B cell (primary cell): Measurements from ENCODE around the gene BICRAL. TPM values are rescaled to one million over a fixed set of nuclear protein-coding genes. Genes with fewer than 3 reads are reported as not detected.

Source experiments
- ATAC-seq: fragments of 200-7000 bp; cut with Tn5 transposase; one replicate; pipeline ENCODE4 v1.10.0; 2021; ENCODE audit warnings: low read depth, mild to moderate bottlenecking, moderate number of reproducible peaks, moderate library complexity
- CTCF ChIA-PET: fragments of 350-600 bp; sonication (Branson Sonifier 250); formaldehyde crosslinking; loops from one replicate; lab custom pipeline; 2021; ENCODE audit warnings: antibody characterized with exemption, inconsistent platforms; lab: Charles Lee
- POLR2A ChIA-PET: fragments of 350-600 bp; sonication (Branson Sonifier 250); formaldehyde crosslinking; loops from one replicate; lab custom pipeline; 2021; ENCODE audit warnings: antibody characterized with exemption; lab: Charles Lee
- DNase-seq: peaks from one replicate; pipeline ENCODE4 v3.0.0; 2013
- H2AFZ ChIP-seq: 2 replicates; pipeline ENCODE4 v1.6.1; 2012; ENCODE audit warnings: mild to moderate bottlenecking, low read depth, low read length; ENCODE audit not compliant: insufficient read depth, poor library complexity, severe bottlenecking
- H3K27ac ChIP-seq, 2 donors: 1 replicate in 1 of 2; 2 replicates in 1 of 2; pipeline ENCODE4 v1.5.1; 2012 to 2013; ENCODE audit warnings: low read length in 2 of 2, mild to moderate bottlenecking in 2 of 2, moderate library complexity in 1 of 2
- H3K27me3 ChIP-seq, 4 experiments: fragments of 200-600 bp in 1 of 4; sonication (generic) in 1 of 4; replicated peaks in 1 of 4; 1 replicate in 2 of 4; 2 replicates in 2 of 4; pipeline versions ENCODE4 v1.6.1 to v1.7.0; 2013 to 2016; ENCODE audit warnings: low read length in 3 of 4, mild to moderate bottlenecking in 2 of 4, mixed read lengths in 1 of 4, moderate library complexity in 1 of 4; ENCODE audit not compliant: insufficient read depth in 4 of 4, control insufficient read depth in 3 of 4; ENCODE audit errors: control extremely low read depth in 1 of 4
- H3K36me3 ChIP-seq, 2 experiments: replicated peaks in 1 of 2; 1 replicate in 1 of 2; 2 replicates in 1 of 2; pipeline versions ENCODE4 v1.6.1 to v1.7.1; 2013; ENCODE audit warnings: low read length in 1 of 2; ENCODE audit not compliant: insufficient read depth in 2 of 2, control insufficient read depth in 1 of 2; ENCODE audit errors: control extremely low read depth in 1 of 2, extremely low read depth in 1 of 2
- H3K4me1 ChIP-seq, 2 donors: fragments of 200-600 bp in 1 of 2; sonication (generic) in 1 of 2; 1 replicate in 1 of 2; 2 replicates in 1 of 2; pipeline versions ENCODE4 v1.5.1 to v1.6.1; 2013 to 2017; ENCODE audit warnings: low read length in 2 of 2; ENCODE audit not compliant: control insufficient read depth in 2 of 2, insufficient read depth in 2 of 2
- H3K4me2 ChIP-seq: replicated peaks from 2 replicates; pipeline ENCODE3; 2012; ENCODE audit warnings: mild to moderate bottlenecking, low read depth, low read length; ENCODE audit not compliant: poor library complexity, severe bottlenecking
- H3K4me3 ChIP-seq, 5 experiments: fragments of 200-600 bp in 1 of 5; sonication (generic) in 1 of 5; 1 replicate in 3 of 5; 2 replicates in 2 of 5; pipeline versions ENCODE4 v1.5.1 to v1.7.0; 2011 to 2016; ENCODE audit warnings: low read length in 4 of 5, mild to moderate bottlenecking in 4 of 5, low read depth in 2 of 5, control low read depth in 1 of 5, moderate library complexity in 1 of 5; ENCODE audit not compliant: insufficient read depth in 1 of 5; ENCODE audit errors: control extremely low read depth in 1 of 5, extremely low read depth in 1 of 5
- H3K79me2 ChIP-seq: fragments of 200-600 bp; sonication (generic); one replicate; pipeline ENCODE4 v1.6.0; 2016; ENCODE audit warnings: low read length; ENCODE audit not compliant: control insufficient read depth, insufficient read depth
- H3K9ac ChIP-seq: fragments of 200-600 bp; sonication (generic); 2 replicates; pipeline ENCODE4 v1.6.1; 2017; ENCODE audit warnings: mild to moderate bottlenecking, low read length, moderate library complexity
- H3K9me3 ChIP-seq, 3 donors: one replicate each; pipeline versions ENCODE4 v1.6.1 to v1.7.1; 2013; ENCODE audit warnings: low read length in 2 of 3; ENCODE audit not compliant: control insufficient read depth in 2 of 3, insufficient read depth in 1 of 3; ENCODE audit errors: control extremely low read depth in 1 of 3
- H4K20me1 ChIP-seq: 2 replicates; pipeline ENCODE4 v1.6.0; 2012; ENCODE audit warnings: mild to moderate bottlenecking, low read length; ENCODE audit not compliant: insufficient read depth, control insufficient read depth, poor library complexity, severe bottlenecking
- H3K27ac Mint-ChIP-seq: one replicate; pipeline ENCODE4 v1.8.0; 2021; ENCODE audit warnings: mixed read lengths
- H3K27me3 Mint-ChIP-seq: one replicate; pipeline ENCODE4 v1.8.0; 2021; ENCODE audit warnings: mixed read lengths
- H3K4me1 Mint-ChIP-seq: one replicate; pipeline ENCODE4 v1.8.0; 2021; ENCODE audit warnings: mixed read lengths
- H3K4me3 Mint-ChIP-seq: one replicate; pipeline ENCODE4 v1.8.0; 2021; ENCODE audit warnings: mixed read lengths
- H3K9me3 Mint-ChIP-seq: one replicate; pipeline ENCODE4 v1.8.0; 2022; ENCODE audit warnings: mixed read lengths; ENCODE audit not compliant: insufficient read depth
- EZH2 ChIP-seq: IDR thresholded peaks from 2 replicates; pipeline ENCODE4 v1.6.1; 2012; ENCODE audit warnings: borderline replicate concordance, low read depth, mild to moderate bottlenecking, moderate library complexity, low read length; ENCODE audit not compliant: insufficient read depth, poor library complexity, severe bottlenecking
- WGBS: methylation state at CpG from one replicate; pipeline ENCODE4 v1.1.5; 2013; ENCODE audit warnings: missing lambda C conversion rate; ENCODE audit not compliant: insufficient coverage; 5-methylcytosine and 5-hydroxymethylcytosine counted together
- intact Hi-C: fragments of 100-400 bp; cut with micrococcal nuclease; formaldehyde crosslinking; loops from one replicate; pipeline ENCODE4 v1.10.0; 2022
- polyA plus RNA-seq: library from polyadenylated mRNA; depleted of rRNA; stranded (reverse); fragments of >200 nt; gene quantifications from 2 replicates; pipeline ENCODE4 v1.2.3, GENCODE V29; 2012
- total RNA-seq, 2 donors: library from RNA; stranded (reverse); fragments of 120-200 nt in 1 of 2; gene quantifications; 1 replicate in 1 of 2; 2 replicates in 1 of 2; pipeline versions ENCODE4 v1.2.3 to v1.2.4, GENCODE V29; 2013 to 2022
- TF ChIP-seq, protein P1 (sequence below): fragments of 200-600 bp; IDR thresholded peaks from one replicate; pipeline ENCODE4 v1.8.0; 2022; ENCODE audit warnings: antibody characterized with exemption, mild to moderate bottlenecking

BICRAL gene
- total and polyA plus RNA-seq, 2 donors (not counting 1 experiment from before 2014, with no cell fraction given): 17.5 to 34.1 TPM

DNA sequence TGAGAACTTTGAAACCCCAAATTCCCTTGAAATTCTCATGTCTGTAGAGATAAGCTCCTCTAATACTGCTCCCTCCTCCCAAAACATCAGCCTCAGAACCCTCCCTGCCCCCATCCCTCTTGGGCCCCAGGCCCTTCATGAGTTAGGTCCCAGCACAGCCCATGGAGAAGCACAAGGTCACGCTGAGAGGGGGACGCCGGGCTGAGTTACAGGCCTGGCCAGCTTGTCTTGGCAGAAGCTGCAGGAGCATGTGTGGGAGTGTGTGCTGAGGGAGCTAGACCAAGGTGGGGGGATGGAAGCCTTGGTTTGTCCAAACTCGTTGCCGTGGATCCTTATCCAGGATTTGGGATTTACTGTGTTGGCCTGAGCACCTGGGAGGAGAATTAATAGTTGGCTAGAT lies 125.5 kb downstream of the BICRAL start:
- POLR2A ChIA-PET: no interaction called here
- CTCF ChIA-PET: interaction anchor here (0.5 to 1.5 kb wide), 3 partner anchors 8 to 377 kb away, joined by 3 to 6 read pairs (median 3); no protein-coding TSS in a partner anchor
- Mint-ChIP-seq H3K27me3 (peaks cover 4% of the 10 kb centered on the region), H3K9me3 (no peaks in the 10 kb centered on the region), H3K27ac (no peak overlapping the region), H3K4me1 (peaks cover 7% of the 10 kb centered on the region), H3K4me3 (no peak overlapping the region)
- ATAC-seq (no peak), DNase-seq (no peak)
- H3K79me2 ChIP-seq: no peaks in the 10 kb centered on the region
- 94% methylated on average over 5 of the region's 5 CpGs for WGBS
- no peak for TF ChIP-seq EZH2
- TF ChIP-seq, protein P1, sequence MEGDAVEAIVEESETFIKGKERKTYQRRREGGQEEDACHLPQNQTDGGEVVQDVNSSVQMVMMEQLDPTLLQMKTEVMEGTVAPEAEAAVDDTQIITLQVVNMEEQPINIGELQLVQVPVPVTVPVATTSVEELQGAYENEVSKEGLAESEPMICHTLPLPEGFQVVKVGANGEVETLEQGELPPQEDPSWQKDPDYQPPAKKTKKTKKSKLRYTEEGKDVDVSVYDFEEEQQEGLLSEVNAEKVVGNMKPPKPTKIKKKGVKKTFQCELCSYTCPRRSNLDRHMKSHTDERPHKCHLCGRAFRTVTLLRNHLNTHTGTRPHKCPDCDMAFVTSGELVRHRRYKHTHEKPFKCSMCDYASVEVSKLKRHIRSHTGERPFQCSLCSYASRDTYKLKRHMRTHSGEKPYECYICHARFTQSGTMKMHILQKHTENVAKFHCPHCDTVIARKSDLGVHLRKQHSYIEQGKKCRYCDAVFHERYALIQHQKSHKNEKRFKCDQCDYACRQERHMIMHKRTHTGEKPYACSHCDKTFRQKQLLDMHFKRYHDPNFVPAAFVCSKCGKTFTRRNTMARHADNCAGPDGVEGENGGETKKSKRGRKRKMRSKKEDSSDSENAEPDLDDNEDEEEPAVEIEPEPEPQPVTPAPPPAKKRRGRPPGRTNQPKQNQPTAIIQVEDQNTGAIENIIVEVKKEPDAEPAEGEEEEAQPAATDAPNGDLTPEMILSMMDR: no peak
- no peak overlapping the region for H3K9ac ChIP-seq
- H2AFZ ChIP-seq: no peak overlapping the region
- no peak overlapping the region for H3K4me3 ChIP-seq
- intact Hi-C loops: no loop called here
- H3K27ac ChIP-seq: no peak overlapping the region
- H4K20me1 ChIP-seq: no peaks in the 10 kb centered on the region
- no peaks in the 10 kb centered on the region for H3K36me3 ChIP-seq
- H3K4me1 ChIP-seq: peaks cover 3 to 12% of the 10 kb centered on the region in 2 donors
- peaks cover 0 to 5% (median 0%) of the 10 kb centered on the region in 3 donors for H3K9me3 ChIP-seq
- H3K4me2 ChIP-seq: no peak overlapping the region
- peaks cover 0 to 6% (median under 1%) of the 10 kb centered on the region in 4 experiments for H3K27me3 ChIP-seq

DNA sequence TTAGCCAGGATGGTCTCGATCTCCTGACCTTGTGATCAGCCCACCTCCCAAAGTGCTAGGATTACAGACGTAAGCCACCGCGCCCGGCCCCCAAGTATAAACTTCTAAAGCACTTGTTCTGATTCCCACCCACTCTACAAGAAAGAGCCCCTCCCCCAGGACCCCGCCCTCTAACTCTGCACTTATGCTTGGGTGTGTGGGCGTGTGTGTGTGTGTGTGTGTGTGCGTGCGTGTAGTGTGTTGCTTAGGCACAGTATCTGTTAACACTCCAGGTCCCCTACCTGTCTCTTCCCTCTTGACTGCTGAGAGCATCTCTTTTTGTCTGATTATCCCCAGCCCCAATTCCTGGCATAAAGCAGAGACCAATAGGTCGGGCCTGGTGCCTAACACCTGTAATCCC lies 128.0 kb downstream of the BICRAL start:
- Histone ChIP-seq H3K36me3 (no peaks in the 10 kb centered on the region), H3K27ac (no peak overlapping the region), H2AFZ (no peak overlapping the region), H3K9me3 (peaks cover 0 to 5% (median 0%) of the 10 kb centered on the region in 3 donors), H3K4me3 (no peak overlapping the region), H3K9ac (no peak overlapping the region), H3K4me1 (peaks cover 3 to 8% of the 10 kb centered on the region in 2 donors), H3K79me2 (no peaks in the 10 kb centered on the region), H4K20me1 (no peaks in the 10 kb centered on the region), H3K27me3 (peaks cover 0 to 6% (median 1%) of the 10 kb centered on the region in 4 experiments), H3K4me2 (no peak overlapping the region)
- 83% methylated on average over 1 of the region's 10 CpGs for WGBS
- intact Hi-C loops: no loop called here
- ChIA-PET CTCF (interaction anchor here (0.7 to 1.5 kb wide), 3 partner anchors 174 to 762 kb away, joined by 3 read pairs; no protein-coding TSS in a partner anchor), POLR2A (interaction anchor here (0.6 to 0.9 kb wide), 4 partner anchors 20 to 199 kb away, joined by 3 to 7 read pairs (median 4); no protein-coding TSS in a partner anchor)
- no peaks in the 10 kb centered on the region for H3K9me3 Mint-ChIP-seq
- peaks cover 6% of the 10 kb centered on the region for H3K27me3 Mint-ChIP-seq
- no peak overlapping the region for H3K27ac Mint-ChIP-seq
- TF ChIP-seq, protein P1: no peak
- TF ChIP-seq EZH2: no peak
- peaks cover 6% of the 10 kb centered on the region for H3K4me1 Mint-ChIP-seq
- no peak for DNase-seq
- H3K4me3 Mint-ChIP-seq: no peak overlapping the region
- ATAC-seq: no peak
